Heart right ventricle (tissue), 16 donors: ENCODE measurements around the gene HGFAC. TPM values are rescaled to one million over a fixed set of nuclear protein-coding genes. Genes with fewer than 3 reads are reported as not detected.

Experiments
- ATAC-seq, 8 donors: fragments of 200-7000 bp; cut with Tn5 transposase; one replicate each; pipeline ENCODE4 v1.9.1; 2020; ENCODE audit warnings: mild to moderate bottlenecking in 8 of 8, moderate library complexity in 8 of 8, moderate number of reproducible peaks in 1 of 8
- DNase-seq, 2 donors: peaks; one replicate each; pipeline ENCODE4 v3.0.0-alpha.2; 2020
- H3K27ac ChIP-seq, 10 donors: fragments of 200-600 bp; sonication (generic) in 2 of 10; one replicate each; pipeline versions ENCODE4 v1.5.0 to v1.8.0; 2020 to 2022; ENCODE audit warnings: mild to moderate bottlenecking in 3 of 10
- H3K27me3 ChIP-seq, 7 donors: fragments of 200-600 bp; one replicate each; pipeline ENCODE4 v1.8.0; 2021 to 2022; ENCODE audit warnings: mild to moderate bottlenecking in 2 of 7
- H3K36me3 ChIP-seq, 9 donors: fragments of 200-600 bp; sonication (generic) in 1 of 9; one replicate each; pipeline versions ENCODE4 v1.5.0 to v1.8.0; 2020 to 2022; ENCODE audit warnings: mild to moderate bottlenecking in 2 of 9
- H3K4me1 ChIP-seq, 9 donors: fragments of 200-600 bp; sonication (generic) in 1 of 9; one replicate each; pipeline versions ENCODE4 v1.5.0 to v1.8.0; 2020 to 2022; ENCODE audit warnings: mild to moderate bottlenecking in 4 of 9
- H3K4me3 ChIP-seq, 10 donors: fragments of 200-600 bp; sonication (generic) in 2 of 10; one replicate each; pipeline versions ENCODE4 v1.5.0 to v1.8.0; 2020 to 2022; ENCODE audit warnings: mild to moderate bottlenecking in 7 of 10, moderate library complexity in 2 of 10
- H3K9me3 ChIP-seq, 11 donors: fragments of 200-600 bp in 10 of 11; sonication (generic) in 2 of 11; one replicate each; pipeline versions ENCODE4 v1.5.0 to v1.8.0; 2013 to 2022; ENCODE audit warnings: mild to moderate bottlenecking in 2 of 11, control low read depth in 1 of 11, moderate library complexity in 1 of 11
- CTCF ChIP-seq, 9 donors: fragments of 200-600 bp; sonication (generic) in 2 of 9; IDR thresholded peaks; one replicate each; pipeline versions ENCODE4 v1.5.0 to v1.8.0; 2021 to 2022; ENCODE audit warnings: antibody characterized with exemption in 9 of 9, mild to moderate bottlenecking in 5 of 9, moderate library complexity in 1 of 9
- WGBS, 2 donors: extraction: QIAGEN DNeasy Blood & Tissue Kit; methylation state at CpG; one replicate each; pipeline ENCODE4 v1.1.7; 2013; ENCODE audit warnings: inconsistent platforms in 1 of 2; 5-methylcytosine and 5-hydroxymethylcytosine counted together
- intact Hi-C, 10 donors: fragments of 100-400 bp; cut with DNase I; formaldehyde crosslinking; loops; one replicate each; pipeline versions ENCODE4 v1.11.1 to v1.14.2; 2022
- polyA plus RNA-seq, 2 donors: library from polyadenylated mRNA; stranded (reverse); fragments of 200-250 nt; gene quantifications; one replicate each; pipeline ENCODE4 v1.2.3, GENCODE V29; 2013
- total RNA-seq, 10 donors: library from RNA; stranded (reverse); fragmentation: NEBNext Ultra II Directional in 3 of 10; extraction: Animal tissue kit (Norgen Biotek cat#: 25700) in 3 of 10; gene quantifications; one replicate each; pipeline versions ENCODE4 v1.2.1 to v1.2.4, GENCODE V29; 2021 to 2023
- donor health status: Arrhythmogenic right ventricular cardiomyopathy.
- donor health status: ischemic (EF 13 %, LVEDD 7.1; RV severe dilation, severe dysfunction).
- donor health status: healthy with polysubstance abuse.
- donor health status: DM: no; HTN: yes; CAD: no.
- donor health status: DM: no; HTN: no; CAD: no.
- donor health status: ischemic (EF 25% LVEDD 6.9; RV normal size, moderate dysfunction).
- donor health status: ischemic (EF 25% LVEDD 5.7; RV mildly dilated, moderate dysfunction).
- donor health status: healthy.
- donor health status: DM: yes; HTN: yes; CAD: no.
- donor health status: Ischemic cardiomyopathy.
- donor health status: ischemic (EF 35%, LVEDD 5.7; RV mildly dilated, moderate dysfunction).
- donor health status: nonischemic (EF 11% LVEDD 7.7; RV severe dilation, severe dysfunction).
- donor health status: DM: yes; HTN: yes; CAD: no.
- donor health status: PGD.
- donor health status: ischemic (EF 29% LVEDD 5.4; RV normal size, mild dysfunction).
- donor health status: nonischemic (EF 23%, LVEDD 6.1; RV moderate dilation, normal function).

HGFAC gene
- total and polyA plus RNA-seq, 12 donors: 0.15 to 1.1 (median 0.45) TPM; not detected in 4

- peaks cover 0 to under 1% (median 0%) of the 10 kb centered on the region in 9 donors for H3K36me3 ChIP-seq
- ATAC-seq (no peak), DNase-seq (no peak)
- WGBS, 2 donors: 88 to 90% methylated on average over 23 of the region's 23 CpGs
- H3K27me3 ChIP-seq: peaks cover 0 to 14% (median 4%) of the 10 kb centered on the region in 7 donors
- no peak for TF ChIP-seq CTCF (IDR thresholded peaks at IDR 0.05)
- peaks cover 0 to 90% (median 34%) of the 10 kb centered on the region in 9 donors for H3K4me1 ChIP-seq
- no peaks in the 10 kb centered on the region for H3K9me3 ChIP-seq
- H3K27ac ChIP-seq: peak overlapping the region in 3 of 10 donors; percentile 59 to 62 (median 60)
- intact Hi-C loops: no loop called here
- H3K4me3 ChIP-seq: no peak overlapping the region
Measured at GRCh38 chr4:3471098-3471760, 29.5 kb downstream of the HGFAC start.

- peak overlapping the region in 1 of 10 donors; percentile 71 for H3K27ac ChIP-seq
- no peak overlapping the region for H3K4me3 ChIP-seq
- DNase-seq: no peak
- H3K27me3 ChIP-seq: peaks cover 0 to 14% (median 4%) of the 10 kb centered on the region in 7 donors
- H3K9me3 ChIP-seq: no peaks in the 10 kb centered on the region
- H3K4me1 ChIP-seq: peaks cover 0 to 84% (median 31%) of the 10 kb centered on the region in 9 donors
- no peak for TF ChIP-seq CTCF (IDR thresholded peaks at IDR 0.05)
- intact Hi-C loops: no loop called here
- no peak for ATAC-seq
- peaks cover 0 to 7% (median 0%) of the 10 kb centered on the region in 9 donors for H3K36me3 ChIP-seq
- 87 to 88% methylated on average over 15 of the region's 15 CpGs for WGBS, 2 donors
Measured at GRCh38 chr4:3471886-3472285, 30.1 kb downstream of the HGFAC start.

GRCh38 chr4:3472411-3473141 lies 30.8 kb downstream of the HGFAC start:
- Histone ChIP-seq H3K4me1 (peaks cover 0 to 77% (median 30%) of the 10 kb centered on the region in 9 donors), H3K27me3 (peaks cover 0 to 14% (median 4%) of the 10 kb centered on the region in 7 donors), H3K36me3 (peaks cover 0 to 12% (median 0%) of the 10 kb centered on the region in 9 donors), H3K9me3 (no peaks in the 10 kb centered on the region), H3K4me3 (no peak overlapping the region), H3K27ac (peak overlapping the region in 8 of 10 donors; percentile 42 to 71 (median 56))
- intact Hi-C loops: no loop called here
- DNase-seq: no peak
- no peak for TF ChIP-seq CTCF (IDR thresholded peaks at IDR 0.05)
- ATAC-seq: peak in 4 of 8 donors; percentile 3 to 21 (median 5)
- WGBS, 2 donors: 85 to 89% methylated on average over 27 of the region's 27 CpGs

- H3K36me3 ChIP-seq: peaks cover 0 to 12% (median 0%) of the 10 kb centered on the region in 9 donors
- ATAC-seq (peak in 6 of 8 donors; percentile 18 to 46 (median 34)), DNase-seq (peak in 1 of 2 donors; percentile 59)
- H3K4me1 ChIP-seq: peaks cover 0 to 71% (median 30%) of the 10 kb centered on the region in 9 donors
- H3K27ac ChIP-seq: peak overlapping the region in 8 of 10 donors; percentile 42 to 71 (median 56)
- H3K4me3 ChIP-seq: no peak overlapping the region
- TF ChIP-seq CTCF (IDR thresholded peaks at IDR 0.05): no peak
- intact Hi-C loops: no loop called here
- peaks cover 0 to 18% (median 4%) of the 10 kb centered on the region in 7 donors for H3K27me3 ChIP-seq
- H3K9me3 ChIP-seq: no peaks in the 10 kb centered on the region
- 63 to 68% methylated on average over 41 of the region's 41 CpGs for WGBS, 2 donors
Measured at GRCh38 chr4:3473181-3473950, 31.6 kb downstream of the HGFAC start.
